ENCODE data around the gene PXT1.
A peak's percentile ranks its signal among the peaks of the same experiment; 100 is the strongest.

The PXT1 gene

GRCh38 chr6:36387440-36388303, 55.0 kb downstream of the PXT1 start, which contains the start of gene ETV7:
Gene ETV7 (minus strand): TSS chr6:36387669. CDS start chr6:36387541, 128 bp downstream.
- DNase-seq (ENCODE audit: low read depth in 3 of 3): peak in 2 of 3 donors; percentile 12 to 27

GRCh38 chr6:36386495-36387439, 55.9 kb downstream of the PXT1 start:
- no peak for DNase-seq (ENCODE audit: low read depth in 3 of 3)

- no peak for DNase-seq (ENCODE audit: low read depth in 3 of 3)
Measured at GRCh38 chr6:36384095-36384494, 58.6 kb downstream of the PXT1 start.

GRCh38 chr6:36383606-36384005, 59.0 kb downstream of the PXT1 start:
- DNase-seq (ENCODE audit: low read depth in 3 of 3): no peak

- DNase-seq (ENCODE audit: low read depth in 3 of 3): no peak
Measured at GRCh38 chr6:36382976-36383375, 59.7 kb downstream of the PXT1 start.

- DNase-seq (ENCODE audit: low read depth in 3 of 3): no peak
Measured at GRCh38 chr6:36381502-36382389, 60.9 kb downstream of the PXT1 start.

GRCh38 chr6:36380166-36380565, 62.5 kb downstream of the PXT1 start:
- DNase-seq (ENCODE audit: low read depth in 3 of 3): no peak

GRCh38 chr6:36378936-36379335, 63.7 kb downstream of the PXT1 start:
- DNase-seq (ENCODE audit: low read depth in 3 of 3): no peak

- no peak for DNase-seq (ENCODE audit: low read depth in 3 of 3)
Measured at GRCh38 chr6:36378243-36378920, 64.3 kb downstream of the PXT1 start.

- no peak for DNase-seq (ENCODE audit: low read depth in 3 of 3)
Measured at GRCh38 chr6:36377594-36377993, 65.1 kb downstream of the PXT1 start.

GRCh38 chr6:36376742-36377141, 65.9 kb downstream of the PXT1 start:
- no peak for DNase-seq (ENCODE audit: low read depth in 3 of 3)

- no peak for DNase-seq (ENCODE audit: low read depth in 3 of 3)
Measured at GRCh38 chr6:36376183-36376582, 66.5 kb downstream of the PXT1 start.

GRCh38 chr6:36375644-36376155, 67.0 kb downstream of the PXT1 start:
- no peak for DNase-seq (ENCODE audit: low read depth in 3 of 3)

GRCh38 chr6:36374972-36375371, 67.7 kb downstream of the PXT1 start:
- DNase-seq (ENCODE audit: low read depth in 3 of 3): no peak

GRCh38 chr6:36374194-36374593, 68.5 kb downstream of the PXT1 start:
- no peak for DNase-seq (ENCODE audit: low read depth in 3 of 3)

GRCh38 chr6:36373368-36374019, 69.2 kb downstream of the PXT1 start:
- no peak for DNase-seq (ENCODE audit: low read depth in 3 of 3)

GRCh38 chr6:36372088-36372487, 70.6 kb downstream of the PXT1 start:
- DNase-seq (ENCODE audit: low read depth in 3 of 3): no peak

GRCh38 chr6:36371211-36371610, 71.4 kb downstream of the PXT1 start:
- no peak for DNase-seq (ENCODE audit: low read depth in 3 of 3)

GRCh38 chr6:36370638-36371037, 72.0 kb downstream of the PXT1 start:
- no peak for DNase-seq (ENCODE audit: low read depth in 3 of 3)
